Measurements from ENCODE around the gene LMTK3. TPM values are rescaled to one million over a fixed set of nuclear protein-coding genes. Genes with fewer than 3 reads are reported as not detected.
A peak's percentile ranks its signal among the peaks of the same experiment; 100 is the strongest.

LMTK3 gene
- total RNA-seq, 1 donor from 2014 or later, result 12.2 TPM

DNA sequence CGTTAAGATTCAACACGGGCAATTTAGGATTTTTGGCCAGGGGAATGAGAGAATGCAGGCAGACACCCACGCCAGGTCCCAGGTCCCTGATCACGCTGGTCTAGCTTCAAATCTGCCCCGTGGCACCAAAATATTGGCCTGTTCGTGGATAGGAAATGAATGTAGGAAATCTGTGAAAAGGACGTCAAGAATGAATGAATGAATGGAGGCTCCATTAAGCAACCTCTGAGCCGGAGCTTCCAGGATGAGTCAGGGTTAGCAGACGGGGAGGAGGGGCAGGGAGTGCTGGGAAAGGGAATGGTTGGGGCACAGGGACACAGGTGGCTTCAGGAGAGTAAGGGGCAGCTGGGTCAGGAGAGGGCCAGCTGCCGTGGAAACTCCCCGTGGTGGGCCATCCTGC, 44.5 kb upstream of the LMTK3 start:
- Mint-ChIP-seq H3K36me3 (no peaks in the 10 kb centered on the region), H3K9me3 (no peaks in the 10 kb centered on the region), H3K27me3 (no peaks in the 10 kb centered on the region), H3K4me3 (no peak overlapping the region), H3K4me1 (ENCODE audit: unreplicated experiment) (peaks cover 18% of the 10 kb centered on the region), H3K27ac (peak overlapping the region; percentile 89)
- no peak for DNase-seq (ENCODE audit: extremely low spot score, unreplicated experiment)
- TF ChIP-seq, protein P1, sequence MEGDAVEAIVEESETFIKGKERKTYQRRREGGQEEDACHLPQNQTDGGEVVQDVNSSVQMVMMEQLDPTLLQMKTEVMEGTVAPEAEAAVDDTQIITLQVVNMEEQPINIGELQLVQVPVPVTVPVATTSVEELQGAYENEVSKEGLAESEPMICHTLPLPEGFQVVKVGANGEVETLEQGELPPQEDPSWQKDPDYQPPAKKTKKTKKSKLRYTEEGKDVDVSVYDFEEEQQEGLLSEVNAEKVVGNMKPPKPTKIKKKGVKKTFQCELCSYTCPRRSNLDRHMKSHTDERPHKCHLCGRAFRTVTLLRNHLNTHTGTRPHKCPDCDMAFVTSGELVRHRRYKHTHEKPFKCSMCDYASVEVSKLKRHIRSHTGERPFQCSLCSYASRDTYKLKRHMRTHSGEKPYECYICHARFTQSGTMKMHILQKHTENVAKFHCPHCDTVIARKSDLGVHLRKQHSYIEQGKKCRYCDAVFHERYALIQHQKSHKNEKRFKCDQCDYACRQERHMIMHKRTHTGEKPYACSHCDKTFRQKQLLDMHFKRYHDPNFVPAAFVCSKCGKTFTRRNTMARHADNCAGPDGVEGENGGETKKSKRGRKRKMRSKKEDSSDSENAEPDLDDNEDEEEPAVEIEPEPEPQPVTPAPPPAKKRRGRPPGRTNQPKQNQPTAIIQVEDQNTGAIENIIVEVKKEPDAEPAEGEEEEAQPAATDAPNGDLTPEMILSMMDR (conservative IDR thresholded peaks at IDR 0.05), result no peak

GRCh38 chr19:48554385-48555091, 42.9 kb upstream of the LMTK3 start:
- peaks cover 18% of the 10 kb centered on the region for H3K4me1 Mint-ChIP-seq (ENCODE audit: unreplicated experiment)
- DNase-seq (ENCODE audit: extremely low spot score, unreplicated experiment), result no peak

DNA sequence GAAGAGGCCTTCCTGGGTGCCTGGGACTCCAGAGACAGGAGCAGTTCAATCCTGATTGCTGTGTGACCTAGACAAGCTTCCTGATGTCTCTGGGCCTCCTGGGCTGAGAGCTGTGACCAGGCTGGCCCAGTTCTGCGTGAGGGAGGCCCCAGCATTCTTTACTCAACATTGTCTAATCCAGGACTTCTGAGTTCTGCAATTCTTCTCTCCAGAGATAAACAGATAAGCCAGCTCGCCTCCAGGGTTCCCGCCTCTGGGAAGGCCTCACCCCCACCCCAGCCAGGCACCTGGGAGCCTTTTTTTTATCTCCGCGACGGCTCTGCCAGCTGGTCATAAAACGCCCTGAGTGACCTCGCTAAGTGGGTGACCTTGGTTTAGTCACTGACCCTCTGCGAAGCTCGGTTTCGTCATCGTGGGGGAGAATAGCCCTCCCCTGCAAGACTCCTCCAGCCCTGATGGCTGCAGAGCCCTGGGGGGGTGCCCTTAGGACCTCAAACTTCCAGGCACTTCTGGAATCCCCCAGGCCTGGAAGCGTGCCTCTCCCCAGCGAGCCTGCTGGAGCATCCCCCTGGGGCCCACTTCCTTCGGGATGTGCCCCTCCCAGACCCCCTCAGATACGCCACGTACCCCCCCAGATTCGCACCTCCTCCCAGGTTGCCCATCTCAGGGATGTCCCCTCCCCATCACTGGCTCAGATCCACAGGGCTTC, 42.2 kb upstream of the LMTK3 start:
- TF ChIP-seq, protein P1 (conservative IDR thresholded peaks at IDR 0.05), result no peak
- Mint-ChIP-seq H3K4me1 (ENCODE audit: unreplicated experiment) (peaks cover 18% of the 10 kb centered on the region), H3K27ac (peak overlapping the region; percentile 97), H3K4me3 (peak overlapping the region; percentile 71), H3K9me3 (no peaks in the 10 kb centered on the region), H3K27me3 (no peaks in the 10 kb centered on the region), H3K36me3 (no peaks in the 10 kb centered on the region)
- DNase-seq (ENCODE audit: extremely low spot score, unreplicated experiment), result no peak

More at GRCh38 chr19:48554385-48555091, 42.9 kb upstream of the LMTK3 start:
- no peaks in the 10 kb centered on the region for H3K27me3 Mint-ChIP-seq
- no peaks in the 10 kb centered on the region for H3K9me3 Mint-ChIP-seq
- H3K27ac Mint-ChIP-seq, result peak overlapping the region; percentile 97
- H3K4me3 Mint-ChIP-seq, result peak overlapping the region; percentile 71
- TF ChIP-seq, protein P1 (conservative IDR thresholded peaks at IDR 0.05), result no peak
- no peaks in the 10 kb centered on the region for H3K36me3 Mint-ChIP-seq

DNA sequence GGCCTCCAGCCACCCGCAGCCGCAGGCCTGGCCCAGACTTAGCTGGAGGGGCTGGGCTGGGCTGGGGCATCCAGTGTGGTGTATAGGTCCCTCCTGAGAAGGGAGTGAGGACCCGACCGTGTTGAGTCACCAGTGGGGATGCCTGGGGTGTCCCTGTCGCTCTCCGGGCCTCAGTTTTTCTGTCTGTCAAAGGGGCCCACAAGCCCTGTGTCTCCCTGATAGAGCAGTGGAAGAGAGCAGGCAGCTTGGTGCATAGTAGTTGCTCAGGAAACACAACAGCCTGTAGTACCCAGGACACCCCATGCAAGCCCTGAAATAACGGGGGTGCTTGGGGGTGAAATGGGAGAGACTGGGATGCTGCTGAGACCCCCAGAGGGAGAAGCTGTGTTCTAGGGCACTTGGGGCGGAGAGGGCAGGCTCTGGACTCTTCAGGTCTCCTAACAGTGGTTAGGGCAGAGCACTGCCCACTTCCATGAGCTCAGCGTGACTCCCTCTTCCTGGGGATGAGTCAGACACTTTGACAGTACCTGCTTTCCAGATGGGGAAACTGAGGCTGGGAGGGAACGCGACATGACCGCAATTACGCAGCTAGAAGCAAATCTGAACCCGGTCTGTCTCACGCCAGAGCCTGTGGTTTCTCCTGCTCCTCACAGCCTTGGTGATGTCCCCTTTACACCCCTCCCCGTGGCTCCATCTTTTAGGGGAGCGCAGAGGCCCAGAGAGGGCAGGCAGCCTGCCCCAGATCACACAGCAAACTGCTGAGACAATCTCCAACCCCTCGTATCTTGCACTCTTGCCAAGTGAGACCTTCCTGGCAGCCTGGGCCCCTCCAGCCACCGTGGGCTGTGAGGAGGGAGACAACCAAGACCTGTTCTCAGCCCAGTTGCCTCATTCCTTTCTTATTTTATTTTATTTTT, 41.0 kb upstream of the LMTK3 start:
- Mint-ChIP-seq H3K9me3 (no peaks in the 10 kb centered on the region), H3K4me3 (no peak overlapping the region), H3K27ac (peak overlapping the region; percentile 97), H3K27me3 (no peaks in the 10 kb centered on the region), H3K36me3 (no peaks in the 10 kb centered on the region), H3K4me1 (ENCODE audit: unreplicated experiment) (peaks cover 18% of the 10 kb centered on the region)
- no peak for DNase-seq (ENCODE audit: extremely low spot score, unreplicated experiment)
- TF ChIP-seq, protein P1 (conservative IDR thresholded peaks at IDR 0.05), result no peak

- peak within 1 kb of the TSS; percentile 97 for H3K27ac Mint-ChIP-seq
Measured at GRCh38 chr19:48551437-48552302, 40.0 kb upstream of the LMTK3 start, which contains the start of gene SULT2B1. SULT2B1 (plus strand) TSS chr19:48552172; CDS start chr19:48552253, 81 bp downstream.

More at GRCh38 chr19:48551437-48552302, 40.0 kb upstream of the LMTK3 start, which contains the start of gene SULT2B1:
- no peaks in the 10 kb centered on the region for H3K27me3 Mint-ChIP-seq
- TF ChIP-seq, protein P1 (conservative IDR thresholded peaks at IDR 0.05), result no peak
- no peak for DNase-seq (ENCODE audit: extremely low spot score, unreplicated experiment)
- peaks cover 18% of the 10 kb centered on the region for H3K4me1 Mint-ChIP-seq (ENCODE audit: unreplicated experiment)
- no peaks in the 10 kb centered on the region for H3K9me3 Mint-ChIP-seq
- no peak within 1 kb of the TSS for H3K4me3 Mint-ChIP-seq
- no peaks in the 10 kb centered on the region for H3K36me3 Mint-ChIP-seq

Measured in type B pancreatic cell (in vitro differentiated cells).